Epithelial cell of umbilical artery (primary cell): Measurements from ENCODE around the gene DMRTC2. TPM values are rescaled to one million over a fixed set of nuclear protein-coding genes. Genes with fewer than 3 reads are reported as not detected.

Experiments
- total RNA-seq: library from RNA; depleted of rRNA; stranded (reverse); fragments of >200 nt; gene quantifications from 2 replicates; pipeline ENCODE4 v1.2.3, GENCODE V29; 2014

DMRTC2 gene
- not detected in 2 replicates for total RNA-seq

GRCh38 chr19:41845001-41845050 lies at the start of gene DMRTC2:
DMRTC2 (plus strand) TSS chr19:41845042; CDS start chr19:41847429, 2,387 bp downstream.

GRCh38 chr19:41796362-41796761 lies 48.5 kb upstream of the DMRTC2 start, which contains the start of gene CEACAM3:
CEACAM3 (plus strand) TSS chr19:41796587; CDS start chr19:41796678, 91 bp downstream.

DNA sequence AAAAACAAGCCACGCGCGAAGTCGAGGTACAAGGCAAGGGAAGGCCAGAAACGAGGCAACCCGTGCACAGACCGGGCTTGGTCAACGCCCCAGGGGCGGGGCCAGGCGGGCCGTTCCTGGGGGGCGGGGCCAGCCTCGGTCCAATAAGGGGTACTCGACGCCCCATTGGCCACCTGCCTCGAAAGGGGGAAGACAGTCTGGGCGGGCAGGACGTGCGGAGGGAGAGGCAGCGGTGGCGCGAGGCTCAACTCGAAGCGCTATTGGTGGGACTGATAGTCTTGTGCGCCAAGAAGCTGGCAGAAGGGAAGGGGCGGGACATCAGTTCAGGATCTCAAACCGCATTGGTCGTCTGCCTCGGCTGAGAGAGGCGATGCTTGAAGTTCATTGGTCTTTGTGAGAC lies 241 bp upstream of the DMRTC2 start, which contains the start of gene LYPD4:
LYPD4 (minus strand) TSS at position 83 of the 400 bp plus-strand sequence. CDS start 5,398 bp downstream, outside the sequence.

GRCh38 chr19:41859618-41860418 lies 15.0 kb downstream of the DMRTC2 start, which contains the start of gene RPS19:
RPS19 (plus strand) TSS chr19:41860255; CDS start chr19:41860775, 520 bp downstream.

GRCh38 chr19:41876847-41877832 lies 32.3 kb downstream of the DMRTC2 start, which contains the start of gene CD79A:
CD79A (plus strand) TSS chr19:41877279; CDS start chr19:41877305, 26 bp downstream.

DNA sequence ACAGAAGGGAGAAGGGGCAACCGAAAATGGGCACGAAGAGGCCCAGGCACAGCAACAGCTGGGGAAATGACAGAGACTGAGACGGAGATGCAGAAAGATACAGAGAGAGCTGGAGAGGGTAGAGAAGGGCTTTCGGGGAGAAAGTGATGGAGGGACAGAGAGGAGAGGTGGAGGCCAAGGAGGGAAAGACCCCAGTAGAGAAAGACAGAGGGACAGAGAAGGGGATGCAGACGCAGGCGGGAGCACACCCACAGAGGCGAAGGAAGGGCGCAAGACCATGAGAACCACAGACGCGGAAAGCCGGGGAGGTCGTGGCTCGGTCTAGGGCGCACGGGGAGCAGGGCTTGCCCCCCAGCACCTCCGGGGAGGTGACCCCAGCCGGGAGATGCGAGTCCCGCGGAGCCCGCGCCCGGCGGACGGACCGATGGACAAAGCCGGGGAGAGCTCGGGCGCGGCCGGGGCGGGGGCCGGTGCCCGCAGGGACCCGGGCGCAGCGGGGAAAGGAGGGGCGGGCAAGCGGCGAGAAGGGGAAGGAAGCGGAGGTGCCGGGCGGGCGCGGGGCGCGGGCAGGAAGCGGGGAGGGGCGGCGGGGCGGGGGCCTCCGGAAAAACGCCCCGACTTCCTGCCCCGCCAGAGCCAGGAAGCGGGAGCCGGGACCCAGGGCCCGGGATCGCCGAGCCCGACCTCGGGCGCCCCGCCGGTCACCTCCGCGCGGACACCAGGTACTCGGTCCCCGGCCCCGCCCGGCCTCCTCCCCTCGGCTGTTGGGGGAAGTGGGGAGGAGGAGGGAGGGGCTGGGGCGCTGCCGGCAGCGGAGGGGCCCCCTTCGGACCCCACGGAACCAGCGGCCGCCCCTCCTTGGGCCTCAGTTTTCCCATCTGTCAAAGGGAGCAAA lies 38.0 kb downstream of the DMRTC2 start, which contains the start of gene ARHGEF1:
ARHGEF1 (plus strand) TSS at position 617 of the 895 bp plus-strand sequence. CDS start 4,899 bp downstream, outside the sequence.

Other genes starting within 250 kb of the DMRTC2 start
- not detected in 2 replicates for gene CEACAM4, start 218.0 kb upstream of the DMRTC2 start, total RNA-seq
- 0.32 TPM in 1 of 2 replicates, not detected in the other for gene CEACAM7, start 156.8 kb upstream of the DMRTC2 start, total RNA-seq
- not detected in 2 replicates for gene CEACAM5, start 136.4 kb upstream of the DMRTC2 start, total RNA-seq
- gene CEACAM6, start 89.5 kb upstream of the DMRTC2 start, total RNA-seq = not detected in 2 replicates
- gene CEACAM3, start 48.5 kb upstream of the DMRTC2 start, total RNA-seq = not detected in 2 replicates
- not detected in 2 replicates for gene LYPD4, start 359 bp upstream of the DMRTC2 start, total RNA-seq
- 356 and 1,098 TPM in 2 replicates for gene RPS19, start 15.2 kb downstream of the DMRTC2 start, total RNA-seq
- gene CD79A, start 32.2 kb downstream of the DMRTC2 start, total RNA-seq = 0.15 TPM in 1 of 2 replicates, not detected in the other
- 35.6 and 43.5 TPM in 2 replicates for gene ARHGEF1, start 38.1 kb downstream of the DMRTC2 start, total RNA-seq
- not detected in 2 replicates for gene ERFL, start 83.4 kb downstream of the DMRTC2 start, total RNA-seq
- 86.8 and 165 TPM in 2 replicates for gene RABAC1, start 114.3 kb downstream of the DMRTC2 start, total RNA-seq
- 0.15 TPM in 1 of 2 replicates, not detected in the other for gene ATP1A3, start 149.2 kb downstream of the DMRTC2 start, total RNA-seq
- 2.3 and 4.3 TPM in 2 replicates for gene GRIK5, start 225.2 kb downstream of the DMRTC2 start, total RNA-seq
- 10.9 and 11.0 TPM in 2 replicates for gene ZNF574, start 231.1 kb downstream of the DMRTC2 start, total RNA-seq